Muscle layer of duodenum (tissue), 2 donors: ENCODE results near the gene USE1.

Experiments
- H3K27ac ChIP-seq: one replicate; pipeline ENCODE4 v1.7.0; 2013; ENCODE audit warnings: mild to moderate bottlenecking, low read length
- H3K27me3 ChIP-seq: one replicate; pipeline ENCODE4 v1.7.0; 2013; ENCODE audit warnings: low read depth, mild to moderate bottlenecking, control low read depth, low read length
- H3K36me3 ChIP-seq, 2 donors: one replicate each; pipeline ENCODE4 v1.7.0; 2013; ENCODE audit warnings: low read length in 2 of 2, control low read depth in 1 of 2, mild to moderate bottlenecking in 1 of 2; ENCODE audit not compliant: insufficient read depth in 2 of 2, control insufficient read depth in 1 of 2
- H3K4me1 ChIP-seq, 2 donors: one replicate each; pipeline ENCODE4 v1.7.0; 2013; ENCODE audit warnings: low read length in 2 of 2, mild to moderate bottlenecking in 2 of 2, control low read depth in 1 of 2, moderate library complexity in 1 of 2; ENCODE audit not compliant: insufficient read depth in 2 of 2, control insufficient read depth in 1 of 2
- H3K4me3 ChIP-seq, 2 donors: one replicate each; pipeline ENCODE4 v1.7.0; 2013; ENCODE audit warnings: low read length in 2 of 2, low read depth in 1 of 2, mild to moderate bottlenecking in 1 of 2
- H3K9me3 ChIP-seq, 2 donors: one replicate each; pipeline ENCODE4 v1.7.0; 2013; ENCODE audit warnings: low read length in 2 of 2, control low read depth in 1 of 2, mild to moderate bottlenecking in 1 of 2; ENCODE audit not compliant: control insufficient read depth in 1 of 2
- donor health status: healthy.

The USE1 gene

DNA sequence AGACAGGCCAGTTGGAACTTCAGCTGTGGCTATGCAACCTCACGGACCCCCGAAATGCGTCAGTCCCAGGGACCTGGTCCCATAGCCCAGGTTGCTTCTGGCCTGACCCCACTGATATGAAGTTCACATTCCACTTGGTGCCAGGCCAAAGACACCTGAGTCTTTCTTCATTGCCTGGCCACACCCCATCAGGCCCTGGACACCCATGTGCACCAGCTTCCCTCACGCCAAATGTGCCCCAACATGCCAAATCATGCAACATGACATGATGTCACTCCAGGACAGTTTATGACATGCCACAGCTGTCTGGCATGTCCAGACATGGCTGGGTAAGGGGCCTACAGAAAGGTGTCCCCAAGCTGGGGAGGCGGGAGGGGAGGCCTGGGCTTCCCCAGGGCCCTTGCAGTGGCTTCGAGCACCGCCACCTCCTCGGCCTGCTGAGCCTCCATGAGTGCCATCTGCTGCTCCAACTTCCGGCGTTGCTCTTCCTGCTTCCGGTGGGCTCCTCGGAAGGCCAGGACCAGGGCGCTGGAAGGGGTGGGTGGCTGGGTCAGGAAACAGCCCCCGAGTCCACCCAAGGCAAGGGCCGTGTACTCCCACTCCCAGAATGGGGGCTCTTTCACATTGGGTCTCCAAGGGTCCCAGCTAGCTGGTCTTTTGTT, 34.9 kb downstream of the USE1 start:
- no peak overlapping the region for H3K27ac ChIP-seq

DNA sequence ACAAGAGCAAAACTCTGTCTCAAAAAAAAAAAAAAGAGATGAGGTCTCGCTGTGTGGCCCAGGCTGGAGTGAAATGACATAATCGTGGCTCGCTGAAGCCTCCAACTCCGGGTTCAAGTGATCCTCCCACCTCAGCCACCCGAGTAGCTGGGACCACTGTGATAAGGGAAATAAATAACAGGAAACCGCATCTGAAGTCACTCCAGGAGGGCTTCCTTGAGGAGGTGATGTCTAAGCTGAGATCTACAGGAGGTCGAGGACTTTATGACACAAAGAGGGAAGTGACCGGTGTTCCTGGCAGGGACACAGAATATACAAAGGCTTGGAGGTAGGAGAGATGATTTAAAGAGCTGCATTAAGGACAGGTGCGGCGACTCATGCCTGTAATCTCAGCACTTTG, 39.5 kb downstream of the USE1 start:
- Histone ChIP-seq H3K4me3 (no peak overlapping the region), H3K36me3 (no peaks in the 10 kb centered on the region), H3K9me3 (peaks cover 0 to 6% of the 10 kb centered on the region in 2 donors), H3K27me3 (no peaks in the 10 kb centered on the region), H3K27ac (no peak overlapping the region), H3K4me1 (no peaks in the 10 kb centered on the region)

More for the DNA sequence above, 34.9 kb downstream of the USE1 start:
- Histone ChIP-seq H3K4me3 (no peak overlapping the region), H3K4me1 (peaks cover 6 to 14% of the 10 kb centered on the region in 2 donors), H3K9me3 (no peaks in the 10 kb centered on the region), H3K27me3 (no peaks in the 10 kb centered on the region), H3K36me3 (no peaks in the 10 kb centered on the region)

DNA sequence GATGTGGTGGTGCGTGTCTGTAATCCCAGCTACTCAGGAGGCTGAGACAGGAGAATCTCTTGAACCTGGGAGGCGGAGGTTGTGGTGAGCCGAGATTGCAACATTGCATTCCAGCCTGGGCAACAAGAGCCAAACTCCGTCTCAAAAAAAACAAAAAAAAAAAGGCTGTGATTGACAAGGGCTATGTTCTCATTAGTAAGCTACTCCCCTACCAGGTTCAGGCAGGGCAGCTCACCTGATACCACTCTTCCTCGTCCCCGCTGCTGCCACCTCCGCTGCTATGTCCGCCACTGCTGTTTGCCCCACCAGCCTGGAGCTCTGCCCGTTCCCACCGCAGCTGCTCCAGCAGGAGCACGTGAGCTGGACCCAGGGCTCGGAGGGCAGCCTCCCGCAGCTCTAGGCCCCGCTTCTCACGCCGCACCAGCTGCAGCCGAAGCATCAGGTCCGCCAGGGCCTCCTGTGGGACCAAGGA, 40.0 kb downstream of the USE1 start:
- Histone ChIP-seq H3K4me3 (no peak overlapping the region), H3K27ac (no peak overlapping the region), H3K27me3 (no peaks in the 10 kb centered on the region), H3K36me3 (no peaks in the 10 kb centered on the region), H3K4me1 (no peaks in the 10 kb centered on the region), H3K9me3 (peaks cover 0 to 8% of the 10 kb centered on the region in 2 donors)

DNA sequence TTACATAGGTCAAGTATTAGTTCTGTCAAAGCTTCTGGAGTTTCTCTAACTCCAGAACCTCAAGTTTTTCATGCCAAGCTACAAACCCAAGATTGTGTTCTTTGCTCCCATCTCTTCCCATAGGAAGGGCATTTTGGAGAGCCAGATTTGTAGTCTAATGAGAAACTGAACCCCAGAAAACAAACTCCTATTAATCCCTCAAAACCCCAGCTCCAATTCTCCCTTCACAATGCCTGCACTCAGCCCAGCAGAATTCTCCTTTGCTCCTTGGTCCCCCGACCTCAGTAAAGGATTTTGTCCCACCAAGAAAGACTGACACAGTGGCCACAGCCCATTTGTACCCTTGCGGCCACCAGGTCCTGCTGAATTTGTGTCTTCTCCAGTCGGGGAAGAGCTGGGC, 41.0 kb downstream of the USE1 start:
- Histone ChIP-seq H3K36me3 (no peaks in the 10 kb centered on the region), H3K9me3 (peaks cover 0 to 8% of the 10 kb centered on the region in 2 donors)

DNA sequence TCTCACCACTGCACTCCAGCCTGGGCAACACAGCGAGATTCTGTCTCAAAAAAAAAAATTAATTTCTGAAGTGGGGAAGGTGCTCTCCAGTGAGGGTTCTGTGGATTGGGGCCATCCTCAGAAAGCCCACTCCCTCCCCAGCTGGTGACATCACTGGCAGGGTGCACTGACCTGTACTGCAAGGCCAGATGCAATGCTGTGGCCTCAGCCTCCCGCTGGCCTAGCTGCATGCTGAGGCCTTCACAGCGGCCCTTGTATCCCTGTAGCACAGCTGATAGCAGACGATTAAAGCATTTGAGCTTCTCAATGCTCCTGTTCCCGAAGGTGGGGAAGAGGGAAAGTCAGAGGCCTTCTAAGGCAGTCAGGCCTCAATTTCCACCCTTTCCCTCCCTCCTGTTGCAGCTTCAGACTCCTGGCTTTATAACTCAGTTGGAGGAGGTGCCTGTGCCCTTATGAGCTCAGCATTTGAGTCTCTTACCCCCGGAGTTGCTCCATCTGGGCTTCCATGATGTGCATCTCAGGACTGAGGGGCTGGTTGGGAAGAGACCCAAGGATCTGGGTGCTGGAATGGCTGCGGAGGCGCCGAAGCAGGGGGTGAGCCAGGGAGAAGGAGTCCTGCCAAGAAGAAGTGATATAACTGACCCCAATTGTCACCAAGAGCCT, 44.1 kb downstream of the USE1 start:
- no peaks in the 10 kb centered on the region for H3K27me3 ChIP-seq
- no peaks in the 10 kb centered on the region for H3K4me1 ChIP-seq
- H3K4me3 ChIP-seq: no peak overlapping the region
- no peak overlapping the region for H3K27ac ChIP-seq
- H3K36me3 ChIP-seq: no peaks in the 10 kb centered on the region
- H3K9me3 ChIP-seq: peaks cover 0 to 8% of the 10 kb centered on the region in 2 donors

More for the DNA sequence above, 41.0 kb downstream of the USE1 start:
- Histone ChIP-seq H3K27me3 (no peaks in the 10 kb centered on the region), H3K4me3 (no peak overlapping the region), H3K4me1 (no peaks in the 10 kb centered on the region), H3K27ac (no peak overlapping the region)

DNA sequence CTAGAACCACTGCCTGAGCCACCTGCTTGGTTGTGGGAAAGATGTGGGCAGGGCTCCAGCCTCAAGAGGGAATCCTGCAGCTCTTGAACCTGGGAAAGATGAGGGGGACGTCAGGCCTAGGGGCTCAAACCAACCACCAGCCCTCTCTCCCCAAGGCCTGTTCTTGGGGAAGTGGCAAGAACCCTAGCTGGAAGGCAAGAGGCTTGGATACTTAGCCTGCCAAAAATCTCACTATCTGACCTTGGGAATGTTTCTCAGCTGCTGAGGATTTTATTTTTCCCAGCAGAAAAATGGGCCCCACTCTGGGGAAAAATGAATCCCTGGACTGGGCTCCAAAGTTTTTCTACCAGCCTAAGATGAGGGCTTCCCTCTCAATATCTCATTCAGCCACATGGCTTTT, 44.8 kb downstream of the USE1 start:
- no peak overlapping the region for H3K27ac ChIP-seq
- no peaks in the 10 kb centered on the region for H3K4me1 ChIP-seq
- no peaks in the 10 kb centered on the region for H3K27me3 ChIP-seq

DNA sequence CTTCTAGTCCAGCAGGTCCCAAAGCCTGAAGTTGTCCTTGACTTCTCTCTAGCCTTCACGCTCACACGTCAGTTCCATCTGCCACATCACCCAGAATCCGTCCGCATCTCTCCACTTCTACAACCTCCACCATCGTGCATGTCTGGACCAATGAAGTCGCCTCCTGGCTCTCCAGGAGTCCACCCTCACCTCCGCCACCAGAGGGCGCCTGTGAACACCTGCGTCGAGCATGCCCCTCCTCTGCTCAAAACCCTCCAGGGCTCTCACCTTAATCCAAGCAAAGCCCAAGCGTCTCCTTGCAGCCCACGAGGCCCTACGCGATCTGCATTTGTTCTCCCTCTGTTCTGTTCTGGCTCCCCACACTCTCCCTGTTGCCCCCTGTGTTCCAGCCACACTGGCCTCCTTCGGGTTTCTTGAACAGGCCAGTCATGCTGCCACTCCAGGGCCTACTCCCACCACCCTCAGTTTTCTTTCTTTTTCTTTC, 45.7 kb downstream of the USE1 start:
- Histone ChIP-seq H3K27me3 (no peaks in the 10 kb centered on the region), H3K4me3 (no peak overlapping the region), H3K9me3 (peaks cover 0 to 8% of the 10 kb centered on the region in 2 donors), H3K27ac (no peak overlapping the region), H3K36me3 (no peaks in the 10 kb centered on the region), H3K4me1 (no peaks in the 10 kb centered on the region)

More for the DNA sequence above, 44.8 kb downstream of the USE1 start:
- Histone ChIP-seq H3K4me3 (no peak overlapping the region), H3K36me3 (no peaks in the 10 kb centered on the region), H3K9me3 (peaks cover 0 to 8% of the 10 kb centered on the region in 2 donors)

DNA sequence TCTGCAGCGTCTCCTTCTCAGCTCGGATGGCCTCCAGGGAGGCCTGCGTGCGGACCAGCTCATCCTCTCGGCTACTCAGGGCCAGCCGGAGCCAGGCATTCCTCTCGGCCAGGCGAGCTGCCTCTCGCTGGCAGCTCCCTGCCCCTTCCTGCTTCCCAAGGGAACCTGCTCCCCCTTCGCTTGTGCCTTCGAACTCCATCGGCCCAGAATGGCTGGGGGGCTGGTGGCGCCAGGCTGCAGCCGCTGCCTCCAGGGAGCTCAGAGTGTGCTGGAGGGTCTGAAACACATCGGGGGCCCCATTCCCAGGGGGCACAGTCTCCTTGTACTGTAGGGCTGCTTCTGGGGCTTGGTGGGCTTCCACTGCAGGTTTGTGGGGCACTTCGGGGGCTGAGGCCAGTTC, 47.4 kb downstream of the USE1 start:
- Histone ChIP-seq H3K27ac (no peak overlapping the region), H3K4me3 (no peak overlapping the region), H3K4me1 (peaks cover 0 to under 1% of the 10 kb centered on the region in 2 donors), H3K9me3 (peaks cover 0 to 8% of the 10 kb centered on the region in 2 donors), H3K36me3 (no peaks in the 10 kb centered on the region), H3K27me3 (no peaks in the 10 kb centered on the region)

DNA sequence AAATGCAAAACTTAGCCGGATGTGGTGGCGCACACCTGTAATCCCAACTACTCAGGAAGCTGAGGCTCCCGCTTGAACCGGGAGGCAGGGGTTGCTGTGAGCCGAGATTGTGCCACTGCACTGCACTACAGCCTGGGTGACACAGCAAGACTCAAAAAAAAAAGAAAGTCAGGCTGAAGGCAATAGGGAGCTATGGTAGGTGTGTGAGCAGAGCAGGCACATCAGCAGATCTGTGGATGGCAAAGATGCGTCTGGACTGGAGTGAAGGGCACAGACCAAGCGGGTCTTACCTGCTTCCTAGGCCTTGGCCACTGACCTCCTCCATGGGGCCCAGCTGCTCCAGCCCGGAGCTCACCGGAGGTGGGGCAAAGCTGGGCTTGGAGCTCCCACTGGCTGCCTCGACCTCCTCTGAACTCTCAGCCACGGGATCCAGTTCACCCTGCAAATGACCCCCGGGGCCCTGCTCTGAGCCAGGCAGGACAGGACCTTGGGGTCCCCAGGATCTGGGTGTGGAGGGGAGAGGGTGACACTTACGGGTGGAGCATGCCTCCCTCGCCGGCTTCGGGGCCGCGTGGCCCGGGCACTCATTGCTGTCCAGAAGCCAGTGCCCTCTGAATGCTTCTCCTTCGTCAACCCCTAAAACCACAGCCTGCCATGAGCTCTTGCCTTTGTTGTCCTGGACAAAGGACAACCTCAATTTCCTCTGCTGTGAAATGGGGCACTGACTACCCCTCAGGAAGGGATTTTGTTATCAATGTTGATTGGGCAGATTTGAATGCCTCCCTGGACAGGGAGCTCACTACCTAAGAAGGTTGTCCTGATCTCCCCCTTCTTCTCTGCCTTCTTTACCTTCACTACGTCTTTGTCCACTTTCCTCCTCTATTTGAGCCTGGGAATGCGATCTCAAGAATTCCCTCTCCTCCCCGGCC, 48.8 kb downstream of the USE1 start:
- peaks cover 0 to 8% of the 10 kb centered on the region in 2 donors for H3K9me3 ChIP-seq
- H3K4me3 ChIP-seq: peak overlapping the region; percentile 12 to 45
- H3K4me1 ChIP-seq: peaks cover 6 to 13% of the 10 kb centered on the region in 2 donors
- H3K27ac ChIP-seq: peak overlapping the region; percentile 33
- H3K36me3 ChIP-seq: peaks cover 0 to 3% of the 10 kb centered on the region in 2 donors
- H3K27me3 ChIP-seq: no peaks in the 10 kb centered on the region

DNA sequence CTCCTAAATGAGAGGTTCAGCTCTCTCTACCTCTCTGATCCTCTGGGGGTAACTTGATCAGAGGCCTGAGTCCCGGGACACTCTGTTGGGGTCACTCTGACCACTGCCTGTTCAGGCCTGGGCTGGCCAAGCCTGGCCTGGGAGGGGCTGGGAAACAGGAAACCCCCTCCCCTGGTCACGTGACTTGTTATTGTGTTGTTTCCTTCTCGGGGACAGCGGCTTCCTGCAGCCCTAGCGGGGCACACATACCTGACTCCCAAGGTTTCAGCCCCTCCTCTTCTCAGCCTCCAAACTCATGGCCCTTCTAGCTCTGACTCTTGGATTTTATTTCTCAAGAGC, 49.5 kb downstream of the USE1 start, which contains the start of gene USHBP1:
USHBP1 (minus strand) TSS at position 105 of the 339 bp plus-strand sequence. CDS start 446 bp downstream, outside the sequence.
- Histone ChIP-seq H3K4me1 (peaks cover 6 to 13% of the 10 kb centered on the region in 2 donors), H3K27ac (peak within 1 kb of the TSS; percentile 33), H3K36me3 (peaks cover 0 to 9% of the 10 kb centered on the region in 2 donors), H3K27me3 (no peaks in the 10 kb centered on the region), H3K9me3 (peaks cover 0 to 2% of the 10 kb centered on the region in 2 donors), H3K4me3 (peak within 1 kb of the TSS; percentile 12 to 45)

DNA sequence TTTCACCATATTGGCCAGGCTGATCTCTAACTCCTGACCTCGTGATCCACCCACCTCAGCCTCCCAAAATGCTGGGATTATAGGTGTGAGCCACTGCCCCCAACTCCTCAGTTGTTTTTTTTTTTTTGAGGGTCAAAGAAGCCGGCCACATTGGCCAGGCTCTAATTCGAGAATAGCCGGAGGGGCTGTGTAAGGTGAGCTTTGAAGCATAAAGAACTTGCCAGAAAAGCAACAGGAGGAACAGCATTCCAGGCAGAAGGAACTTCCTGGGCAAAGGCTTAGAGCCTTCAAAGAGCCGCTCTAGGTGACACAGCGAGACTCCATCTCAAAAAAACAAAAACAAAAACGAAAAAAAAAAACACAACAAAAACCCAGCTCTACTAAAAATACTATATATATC, 50.9 kb downstream of the USE1 start:
- peaks cover 0 to 14% of the 10 kb centered on the region in 2 donors for H3K36me3 ChIP-seq
- H3K27me3 ChIP-seq: no peaks in the 10 kb centered on the region
- H3K27ac ChIP-seq: no peak overlapping the region
- no peaks in the 10 kb centered on the region for H3K9me3 ChIP-seq
- peaks cover 6 to 13% of the 10 kb centered on the region in 2 donors for H3K4me1 ChIP-seq
- no peak overlapping the region for H3K4me3 ChIP-seq
